Lung (tissue), 12 donors: ENCODE measurements around the gene KLK15. TPM values are rescaled to one million over a fixed set of nuclear protein-coding genes. Genes with fewer than 3 reads are reported as not detected.

Source experiments
- ATAC-seq: fragments of 200-7000 bp; cut with Tn5 transposase; one replicate; pipeline ENCODE4 v1.9.1; 2020; ENCODE audit warnings: moderate number of reproducible peaks; ENCODE audit not compliant: insufficient read depth, low FRiP score
- DNase-seq, 3 donors: peaks; one replicate each; pipeline ENCODE4 v3.0.0-alpha.2; 2013 to 2017
- H3K27ac ChIP-seq, 2 donors: one replicate each; pipeline ENCODE4 v1.5.1; 2013; ENCODE audit warnings: mild to moderate bottlenecking in 2 of 2, moderate library complexity in 2 of 2, control low read depth in 1 of 2, inconsistent platforms in 1 of 2, low read depth in 1 of 2, low read length in 1 of 2
- H3K27me3 ChIP-seq, 3 donors: one replicate each; pipeline ENCODE4 v1.5.1; 2013; ENCODE audit warnings: low read length in 2 of 3; ENCODE audit not compliant: control insufficient read depth in 3 of 3, insufficient read depth in 3 of 3
- H3K36me3 ChIP-seq, 4 donors: one replicate each; pipeline ENCODE4 v1.5.1; 2013; ENCODE audit warnings: low read length in 4 of 4, mild to moderate bottlenecking in 1 of 4, moderate library complexity in 1 of 4; ENCODE audit not compliant: control insufficient read depth in 4 of 4, insufficient read depth in 4 of 4
- H3K4me1 ChIP-seq, 5 donors: one replicate each; pipeline ENCODE4 v1.5.1; 2013; ENCODE audit warnings: low read length in 5 of 5, mild to moderate bottlenecking in 2 of 5, moderate library complexity in 1 of 5; ENCODE audit not compliant: control insufficient read depth in 5 of 5, insufficient read depth in 5 of 5
- H3K4me3 ChIP-seq: one replicate; pipeline ENCODE4 v1.5.1; 2013; ENCODE audit warnings: mild to moderate bottlenecking, control low read depth, moderate library complexity
- H3K9ac ChIP-seq, 2 donors: one replicate each; pipeline ENCODE4 v1.5.1; 2013; ENCODE audit warnings: low read length in 2 of 2, control low read depth in 1 of 2; ENCODE audit not compliant: insufficient read depth in 1 of 2
- H3K9me3 ChIP-seq, 4 donors: one replicate each; pipeline ENCODE4 v1.5.1; 2013; ENCODE audit warnings: low read length in 3 of 4, mild to moderate bottlenecking in 1 of 4, moderate library complexity in 1 of 4; ENCODE audit not compliant: control insufficient read depth in 4 of 4, insufficient read depth in 3 of 4
- WGBS, 2 donors: extraction: QIAGEN DNeasy Blood & Tissue Kit; methylation state at CpG; one replicate each; pipeline ENCODE4 v1.1.7; 2013; 5-methylcytosine and 5-hydroxymethylcytosine counted together
- polyA plus RNA-seq, 2 donors: library from polyadenylated mRNA; stranded (reverse); fragments of 200-250 nt; gene quantifications; one replicate each; pipeline ENCODE4 v1.2.1, GENCODE V29; 2013
- total RNA-seq, 2 donors: library from RNA; depleted of rRNA in 1 of 2; stranded (reverse); fragments of >200 nt in 1 of 2; gene quantifications; one replicate each; pipeline ENCODE4 v1.2.1, GENCODE V29; 2014 to 2021
- TF ChIP-seq, protein P1 (sequence below): IDR thresholded peaks from 2 replicates; pipeline ENCODE4 v1.5.1; 2012; ENCODE audit warnings: mild to moderate bottlenecking; ENCODE audit errors: control extremely low read depth, extremely low read depth
- donor health status: control.
- donor health status: control.
- donor health status: Bipolar disorder and iron deficiency.
- donor health status: healthy.
- donor health status: DM: yes; HTN: yes; CAD: no.

The KLK15 gene
- total and polyA plus RNA-seq, 4 donors, result not detected

DNA sequence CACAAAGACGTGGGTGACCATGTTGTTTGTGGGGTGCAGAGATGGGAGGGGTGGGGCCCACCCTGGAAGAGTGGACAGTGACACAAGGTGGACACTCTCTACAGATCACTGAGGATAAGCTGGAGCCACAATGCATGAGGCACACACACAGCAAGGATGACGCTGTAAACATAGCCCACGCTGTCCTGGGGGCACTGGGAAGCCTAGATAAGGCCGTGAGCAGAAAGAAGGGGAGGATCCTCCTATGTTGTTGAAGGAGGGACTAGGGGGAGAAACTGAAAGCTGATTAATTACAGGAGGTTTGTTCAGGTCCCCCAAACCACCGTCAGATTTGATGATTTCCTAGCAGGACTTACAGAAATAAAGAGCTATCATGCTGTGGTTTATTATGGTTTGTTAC, 45.5 kb upstream of the KLK15 start:
- H3K4me3 ChIP-seq, result no peak overlapping the region
- 47 to 69% methylated on average over 5 of the region's 5 CpGs for WGBS, 2 donors
- H3K4me1 ChIP-seq, result no peaks in the 10 kb centered on the region
- DNase-seq (no peak), ATAC-seq (no peak)
- no peaks in the 10 kb centered on the region for H3K36me3 ChIP-seq
- peaks cover 3 to 21% (median 10%) of the 10 kb centered on the region in 3 donors for H3K27me3 ChIP-seq
- H3K9ac ChIP-seq, result no peak overlapping the region
- H3K27ac ChIP-seq, result no peak overlapping the region
- TF ChIP-seq, protein P1, sequence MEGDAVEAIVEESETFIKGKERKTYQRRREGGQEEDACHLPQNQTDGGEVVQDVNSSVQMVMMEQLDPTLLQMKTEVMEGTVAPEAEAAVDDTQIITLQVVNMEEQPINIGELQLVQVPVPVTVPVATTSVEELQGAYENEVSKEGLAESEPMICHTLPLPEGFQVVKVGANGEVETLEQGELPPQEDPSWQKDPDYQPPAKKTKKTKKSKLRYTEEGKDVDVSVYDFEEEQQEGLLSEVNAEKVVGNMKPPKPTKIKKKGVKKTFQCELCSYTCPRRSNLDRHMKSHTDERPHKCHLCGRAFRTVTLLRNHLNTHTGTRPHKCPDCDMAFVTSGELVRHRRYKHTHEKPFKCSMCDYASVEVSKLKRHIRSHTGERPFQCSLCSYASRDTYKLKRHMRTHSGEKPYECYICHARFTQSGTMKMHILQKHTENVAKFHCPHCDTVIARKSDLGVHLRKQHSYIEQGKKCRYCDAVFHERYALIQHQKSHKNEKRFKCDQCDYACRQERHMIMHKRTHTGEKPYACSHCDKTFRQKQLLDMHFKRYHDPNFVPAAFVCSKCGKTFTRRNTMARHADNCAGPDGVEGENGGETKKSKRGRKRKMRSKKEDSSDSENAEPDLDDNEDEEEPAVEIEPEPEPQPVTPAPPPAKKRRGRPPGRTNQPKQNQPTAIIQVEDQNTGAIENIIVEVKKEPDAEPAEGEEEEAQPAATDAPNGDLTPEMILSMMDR, result no peak
- no peaks in the 10 kb centered on the region for H3K9me3 ChIP-seq

DNA sequence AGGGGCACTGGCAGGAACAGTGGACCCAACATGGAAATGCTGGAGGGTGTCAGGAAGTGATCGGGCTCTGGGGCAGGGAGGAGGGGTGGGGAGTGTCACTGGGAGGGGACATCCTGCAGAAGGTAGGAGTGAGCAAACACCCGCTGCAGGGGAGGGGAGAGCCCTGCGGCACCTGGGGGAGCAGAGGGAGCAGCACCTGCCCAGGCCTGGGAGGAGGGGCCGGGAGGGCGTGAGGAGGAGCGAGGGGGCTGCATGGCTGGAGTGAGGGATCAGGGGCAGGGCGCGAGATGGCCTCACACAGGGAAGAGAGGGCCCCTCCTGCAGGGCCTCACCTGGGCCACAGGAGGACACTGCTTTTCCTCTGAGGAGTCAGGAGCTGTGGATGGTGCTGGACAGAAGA, 44.0 kb upstream of the KLK15 start:
- no peak for ATAC-seq
- Histone ChIP-seq H3K27ac (no peak overlapping the region), H3K9me3 (no peaks in the 10 kb centered on the region), H3K36me3 (no peaks in the 10 kb centered on the region), H3K4me3 (no peak overlapping the region), H3K4me1 (no peaks in the 10 kb centered on the region), H3K27me3 (peaks cover 3 to 26% (median 10%) of the 10 kb centered on the region in 3 donors), H3K9ac (no peak overlapping the region)
- TF ChIP-seq, protein P1, result no peak
- no peak for DNase-seq
- WGBS, 2 donors, result 19 to 34% methylated on average over 8 of the region's 8 CpGs

DNA sequence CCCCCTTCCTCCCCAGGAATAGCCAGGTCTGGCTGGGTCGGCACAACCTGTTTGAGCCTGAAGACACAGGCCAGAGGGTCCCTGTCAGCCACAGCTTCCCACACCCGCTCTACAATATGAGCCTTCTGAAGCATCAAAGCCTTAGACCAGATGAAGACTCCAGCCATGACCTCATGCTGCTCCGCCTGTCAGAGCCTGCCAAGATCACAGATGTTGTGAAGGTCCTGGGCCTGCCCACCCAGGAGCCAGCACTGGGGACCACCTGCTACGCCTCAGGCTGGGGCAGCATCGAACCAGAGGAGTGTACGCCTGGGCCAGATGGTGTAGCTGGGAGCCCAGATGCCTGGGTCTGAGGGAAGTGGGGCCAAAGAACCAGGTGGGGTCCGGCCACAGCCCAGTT, 43.1 kb upstream of the KLK15 start:
- Histone ChIP-seq H3K36me3 (no peaks in the 10 kb centered on the region), H3K27ac (no peak overlapping the region), H3K27me3 (peaks cover 3 to 26% (median 10%) of the 10 kb centered on the region in 3 donors), H3K4me1 (no peaks in the 10 kb centered on the region), H3K9ac (no peak overlapping the region), H3K4me3 (no peak overlapping the region), H3K9me3 (no peaks in the 10 kb centered on the region)
- WGBS, 2 donors, result 73 to 78% methylated on average over 7 of the region's 7 CpGs
- DNase-seq (no peak), ATAC-seq (no peak)
- TF ChIP-seq, protein P1, result no peak

DNA sequence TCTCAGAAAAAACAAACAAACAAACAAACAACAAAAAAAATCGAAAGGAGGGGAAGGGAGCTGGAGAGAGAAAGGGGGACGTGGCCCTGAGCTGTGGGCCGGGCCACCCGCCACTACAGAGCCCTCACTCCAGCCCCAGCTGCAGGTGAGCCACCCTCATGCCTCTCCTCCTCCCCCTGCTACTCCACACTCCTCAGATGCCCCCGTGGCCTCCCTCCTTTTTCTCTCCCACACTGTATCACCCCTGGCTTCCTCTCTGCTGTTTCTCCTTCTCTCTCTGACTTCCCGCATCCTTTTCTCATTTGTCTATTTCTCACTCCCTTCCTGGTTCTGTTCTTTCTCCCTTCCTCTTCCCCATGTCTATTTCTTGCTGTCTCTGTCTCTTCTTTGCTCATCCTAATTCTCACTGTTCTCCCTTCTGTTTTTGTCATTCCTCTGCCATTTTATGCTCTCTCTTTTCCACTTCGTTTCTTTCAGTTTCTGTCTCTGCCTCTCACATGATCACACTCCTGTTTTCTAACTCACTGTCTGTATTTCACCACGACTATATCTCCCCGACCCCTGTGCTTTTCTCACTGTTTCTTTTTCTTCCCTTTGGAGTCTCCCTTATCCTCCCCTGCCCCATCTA, 42.5 kb upstream of the KLK15 start:
- Histone ChIP-seq H3K4me1 (no peaks in the 10 kb centered on the region), H3K27ac (no peak overlapping the region), H3K9me3 (no peaks in the 10 kb centered on the region), H3K4me3 (no peak overlapping the region), H3K27me3 (peaks cover 3 to 26% (median 10%) of the 10 kb centered on the region in 3 donors), H3K9ac (no peak overlapping the region), H3K36me3 (no peaks in the 10 kb centered on the region)
- TF ChIP-seq, protein P1, result no peak
- DNase-seq (no peak), ATAC-seq (no peak)
- WGBS, 2 donors, result 28 to 41% methylated on average over 6 to 9 of the region's 9 CpGs
